OCI-LY3 (cell line): ENCODE results near the gene MRPS27.

Experiments used
- EZH2phosphoT487 ChIP-seq: fragments of 200-600 bp; shearing (Covaris generic); IDR thresholded peaks from 2 replicates; pipeline ENCODE4 v1.6.1; 2018; ENCODE audit warnings: antibody characterized with exemption, mixed run types, low read depth
- TF ChIP-seq, protein P1 (sequence below): fragments of 200-600, 300-600 bp; sonication (generic); IDR thresholded peaks from 2 replicates; pipeline ENCODE4 v1.5.1; 2014; ENCODE audit warnings: antibody characterized with exemption, low read length, low read depth

- TF ChIP-seq, protein P1, sequence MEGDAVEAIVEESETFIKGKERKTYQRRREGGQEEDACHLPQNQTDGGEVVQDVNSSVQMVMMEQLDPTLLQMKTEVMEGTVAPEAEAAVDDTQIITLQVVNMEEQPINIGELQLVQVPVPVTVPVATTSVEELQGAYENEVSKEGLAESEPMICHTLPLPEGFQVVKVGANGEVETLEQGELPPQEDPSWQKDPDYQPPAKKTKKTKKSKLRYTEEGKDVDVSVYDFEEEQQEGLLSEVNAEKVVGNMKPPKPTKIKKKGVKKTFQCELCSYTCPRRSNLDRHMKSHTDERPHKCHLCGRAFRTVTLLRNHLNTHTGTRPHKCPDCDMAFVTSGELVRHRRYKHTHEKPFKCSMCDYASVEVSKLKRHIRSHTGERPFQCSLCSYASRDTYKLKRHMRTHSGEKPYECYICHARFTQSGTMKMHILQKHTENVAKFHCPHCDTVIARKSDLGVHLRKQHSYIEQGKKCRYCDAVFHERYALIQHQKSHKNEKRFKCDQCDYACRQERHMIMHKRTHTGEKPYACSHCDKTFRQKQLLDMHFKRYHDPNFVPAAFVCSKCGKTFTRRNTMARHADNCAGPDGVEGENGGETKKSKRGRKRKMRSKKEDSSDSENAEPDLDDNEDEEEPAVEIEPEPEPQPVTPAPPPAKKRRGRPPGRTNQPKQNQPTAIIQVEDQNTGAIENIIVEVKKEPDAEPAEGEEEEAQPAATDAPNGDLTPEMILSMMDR, result no peak
- TF ChIP-seq EZH2phosphoT487, result no peak
Observed at GRCh38 chr5:72195581-72195980, 124.5 kb downstream of the MRPS27 start.
